Cardiac muscle cell (in vitro differentiated cells and primary cell): Measurements from ENCODE around the gene DRG2. TPM values are rescaled to one million over a fixed set of nuclear protein-coding genes. Genes with fewer than 3 reads are reported as not detected.

ENCODE experiments used
- DNase-seq, 2 donors: peaks; one replicate each; pipeline versions ENCODE4 v3.0.0 to v3.0.0-alpha.2; 2010 to 2017; ENCODE audit warnings: low read depth in 1 of 2, low spot score in 1 of 2
- H3K27ac ChIP-seq: fragments of 200-600 bp; sonication (generic); 2 replicates; pipeline ENCODE4 v1.5.1; 2016
- H3K27me3 ChIP-seq: fragments of 200-600 bp; sonication (generic); 2 replicates; pipeline ENCODE4 v1.6.0; 2016; ENCODE audit warnings: control low read depth
- H3K36me3 ChIP-seq: fragments of 200-600 bp; sonication (generic); 2 replicates; pipeline ENCODE4 v1.5.1; 2016; ENCODE audit warnings: control low read depth
- H3K4me1 ChIP-seq: fragments of 200-600 bp; sonication (generic); 2 replicates; pipeline ENCODE4 v1.8.1; 2017; ENCODE audit warnings: low read depth, mild to moderate bottlenecking, mixed run types
- H3K4me3 ChIP-seq: fragments of 200-600 bp; sonication (generic); 2 replicates; pipeline ENCODE4 v1.5.1; 2016; ENCODE audit warnings: mild to moderate bottlenecking
- H3K9me3 ChIP-seq: fragments of 200-600 bp; sonication (generic); 2 replicates; pipeline ENCODE4 v1.5.1; 2017; ENCODE audit warnings: low read depth, mild to moderate bottlenecking, control low read depth
- CTCF ChIP-seq: IDR thresholded peaks from 2 replicates; pipeline ENCODE4 v1.5.1; 2012; ENCODE audit warnings: low read depth, mild to moderate bottlenecking, low read length
- polyA plus RNA-seq: library from polyadenylated mRNA; unstranded; fragments of >200 nt; fragmentation: Nextera tagmentation; extraction: Ambion mirVana; gene quantifications from 2 replicates; pipeline ENCODE4 v1.2.1, GENCODE V29; 2016
- total RNA-seq: library from RNA; depleted of rRNA; stranded (reverse); fragments of >200 nt; gene quantifications from 2 replicates; pipeline ENCODE4 v1.2.3, GENCODE V29; 2016

DRG2 gene
- total and polyA plus RNA-seq, 2 experiments from 2014 or later, result 49.5 to 49.7 TPM

- no peaks in the 10 kb centered on the region for H3K36me3 ChIP-seq
- H3K4me1 ChIP-seq, result no peaks in the 10 kb centered on the region
- no peak overlapping the region for H3K4me3 ChIP-seq
- H3K27me3 ChIP-seq, result no peaks in the 10 kb centered on the region
- no peaks in the 10 kb centered on the region for H3K9me3 ChIP-seq
- no peak overlapping the region for H3K27ac ChIP-seq
- TF ChIP-seq CTCF, result no peak
- no peak for DNase-seq
Measured at GRCh38 chr17:18156976-18157280, 69.2 kb downstream of the DRG2 start.

Other genes starting within 250 kb of the DRG2 start
- gene TOM1L2, start 115.5 kb upstream of the DRG2 start, total RNA-seq, result 49.9 and 145 TPM in 2 replicates
- gene TOM1L2, start 115.5 kb upstream of the DRG2 start, polyA plus RNA-seq, result 46.4 and 55.2 TPM in 2 replicates
- 0.18 and 0.21 TPM in 2 replicates for gene DRC3, start 115.1 kb upstream of the DRG2 start, total RNA-seq
- gene DRC3, start 115.1 kb upstream of the DRG2 start, polyA plus RNA-seq, result 2.4 and 4.1 TPM in 2 replicates
- 36.0 and 49.4 TPM in 2 replicates for gene ATPAF2, start 48.8 kb upstream of the DRG2 start, total RNA-seq
- gene ATPAF2, start 48.8 kb upstream of the DRG2 start, polyA plus RNA-seq, result 40.3 and 49.9 TPM in 2 replicates
- gene GID4, start 48.5 kb upstream of the DRG2 start, total RNA-seq, result 9.8 and 10.7 TPM in 2 replicates
- 9.9 and 12.7 TPM in 2 replicates for gene GID4, start 48.5 kb upstream of the DRG2 start, polyA plus RNA-seq
- 2.5 and 4.9 TPM in 2 replicates for gene MYO15A, start 20.8 kb downstream of the DRG2 start, total RNA-seq
- 3.9 and 4.9 TPM in 2 replicates for gene MYO15A, start 20.8 kb downstream of the DRG2 start, polyA plus RNA-seq
- 247 and 279 TPM in 2 replicates for gene ALKBH5, start 95.9 kb downstream of the DRG2 start, total RNA-seq
- 257 and 321 TPM in 2 replicates for gene ALKBH5, start 95.9 kb downstream of the DRG2 start, polyA plus RNA-seq
- 81.5 and 83.8 TPM in 2 replicates for gene LLGL1, start 137.7 kb downstream of the DRG2 start, total RNA-seq
- gene LLGL1, start 137.7 kb downstream of the DRG2 start, polyA plus RNA-seq, result 5.9 and 7.3 TPM in 2 replicates
- gene FLII, start 170.8 kb downstream of the DRG2 start, total RNA-seq, result 227 and 303 TPM in 2 replicates
- gene FLII, start 170.8 kb downstream of the DRG2 start, polyA plus RNA-seq, result 210 and 232 TPM in 2 replicates
- 95.7 and 101 TPM in 2 replicates for gene MIEF2, start 172.7 kb downstream of the DRG2 start, total RNA-seq
- 36.9 and 37.3 TPM in 2 replicates for gene MIEF2, start 172.7 kb downstream of the DRG2 start, polyA plus RNA-seq
- gene TOP3A, start 227.0 kb downstream of the DRG2 start, total RNA-seq, result 31.0 and 40.1 TPM in 2 replicates
- gene TOP3A, start 227.0 kb downstream of the DRG2 start, polyA plus RNA-seq, result 22.7 and 26.5 TPM in 2 replicates
- gene SMCR8, start 227.3 kb downstream of the DRG2 start, total RNA-seq, result 8.7 and 11.3 TPM in 2 replicates
- 2.9 and 3.9 TPM in 2 replicates for gene SMCR8, start 227.3 kb downstream of the DRG2 start, polyA plus RNA-seq